IMR-90 (cell line): ENCODE data around the gene LCP1. TPM values are rescaled to one million over a fixed set of nuclear protein-coding genes. Genes with fewer than 3 reads are reported as not detected.

Source experiments
- ATAC-seq: fragments of 200-7000 bp; cut with Tn5 transposase; 2 replicates; pipeline ENCODE4 v1.9.1; 2020; ENCODE audit warnings: low read depth, mild to moderate bottlenecking, moderate library complexity
- BruUV-seq: library from RNA; stranded (reverse); fragments of 400-500 nt; replicated peaks from 2 replicates; lab custom pipeline; 2021; lab: Mats Ljungman, UMichigan
- CTCF ChIA-PET: fragments of 300-600 bp; formaldehyde crosslinking; extraction: SDS; loops from one replicate; lab custom pipeline; 2021; ENCODE audit warnings: antibody characterized with exemption; lab: Yijun Ruan, JAX
- POLR2A ChIA-PET: fragments of 300-600 bp; sonication (Branson Sonifier 250); formaldehyde crosslinking; loops from one replicate; lab custom pipeline; 2022; ENCODE audit warnings: antibody characterized with exemption; ENCODE audit not compliant: unreplicated experiment; lab: Charles Lee
- DNase-seq: peaks from one replicate; pipeline ENCODE4 v3.0.0; 2013
- H2AFZ ChIP-seq: replicated peaks from 2 replicates; pipeline ENCODE3; 2013; ENCODE audit warnings: low read length, mild to moderate bottlenecking; ENCODE audit not compliant: poor library complexity
- H2AK5ac ChIP-seq: 2 replicates; pipeline ENCODE4 v1.6.1; 2013; ENCODE audit warnings: low read depth, low read length, inconsistent platforms
- H2AK9ac ChIP-seq: replicated peaks from 2 replicates; pipeline ENCODE3; 2013; ENCODE audit warnings: mild to moderate bottlenecking, low read depth, low read length, moderate library complexity; ENCODE audit not compliant: poor library complexity
- H2BK120ac ChIP-seq: 2 replicates; pipeline ENCODE4 v1.6.1; 2013; ENCODE audit warnings: low read depth, low read length, inconsistent platforms
- H2BK15ac ChIP-seq: 3 replicates; pipeline ENCODE4 v1.6.1; 2013; ENCODE audit warnings: low read depth, low read length, inconsistent platforms
- H2BK20ac ChIP-seq: 2 replicates; pipeline ENCODE4 v1.6.1; 2013; ENCODE audit warnings: low read depth, mild to moderate bottlenecking, inconsistent platforms, low read length, moderate library complexity
- H2BK5ac ChIP-seq: 2 replicates; pipeline ENCODE4 v1.6.1; 2013; ENCODE audit warnings: mild to moderate bottlenecking, low read depth, low read length, inconsistent platforms; ENCODE audit not compliant: poor library complexity, severe bottlenecking
- H3K14ac ChIP-seq: replicated peaks from 2 replicates; pipeline ENCODE4 v1.6.1; 2013; ENCODE audit warnings: low read depth, low read length, inconsistent platforms
- H3K18ac ChIP-seq: 2 replicates; pipeline ENCODE4 v1.6.1; 2013; ENCODE audit warnings: low read depth, low read length, control low read depth
- H3K23ac ChIP-seq: 2 replicates; pipeline ENCODE4 v1.6.1; 2013; ENCODE audit warnings: low read depth, low read length, inconsistent platforms
- H3K27ac ChIP-seq: 2 replicates; pipeline ENCODE4 v1.5.1; 2013; ENCODE audit warnings: mild to moderate bottlenecking, control low read depth, low read length; ENCODE audit not compliant: insufficient read depth
- H3K27me3 ChIP-seq: 2 replicates; pipeline ENCODE4 v1.6.1; 2013; ENCODE audit warnings: low read length; ENCODE audit not compliant: control insufficient read depth, insufficient read depth
- H3K36me3 ChIP-seq: 2 replicates; pipeline ENCODE4 v1.6.1; 2013; ENCODE audit warnings: low read length, mixed read lengths; ENCODE audit not compliant: control insufficient read depth, insufficient read depth
- H3K4ac ChIP-seq: 2 replicates; pipeline ENCODE4 v1.6.1; 2013; ENCODE audit warnings: low read depth, low read length, inconsistent platforms
- H3K4me1 ChIP-seq: 2 replicates; pipeline ENCODE4 v1.6.1; 2013; ENCODE audit warnings: low read length, mixed read lengths; ENCODE audit not compliant: control insufficient read depth, insufficient read depth
- H3K4me2 ChIP-seq: 2 replicates; pipeline ENCODE4 v1.6.1; 2013; ENCODE audit warnings: low read depth, mild to moderate bottlenecking, control low read depth, low read length, moderate library complexity
- H3K4me3 ChIP-seq: 2 replicates; pipeline ENCODE4 v1.5.1; 2013; ENCODE audit warnings: low read depth, mild to moderate bottlenecking, control low read depth, low read length, moderate library complexity; ENCODE audit not compliant: insufficient read depth
- H3K56ac ChIP-seq: 2 replicates; pipeline ENCODE4 v1.6.1; 2013; ENCODE audit warnings: low read length, inconsistent platforms; ENCODE audit not compliant: insufficient read depth; ENCODE audit errors: extremely low read depth
- H3K79me1 ChIP-seq, 2 experiments: 2 replicates each; pipeline ENCODE4 v1.6.1; 2013; ENCODE audit warnings: low read length in 2 of 2, inconsistent platforms in 1 of 2, low read depth in 1 of 2
- H3K9ac ChIP-seq: 2 replicates; pipeline ENCODE4 v1.6.1; 2013; ENCODE audit warnings: low read depth, low read length, control low read depth
- H3K9me1 ChIP-seq: 2 replicates; pipeline ENCODE4 v1.6.1; 2013; ENCODE audit warnings: low read length, inconsistent platforms; ENCODE audit not compliant: insufficient read depth
- H3K9me3 ChIP-seq: 2 replicates; pipeline ENCODE4 v1.6.1; 2013; ENCODE audit warnings: low read length; ENCODE audit not compliant: control insufficient read depth, insufficient read depth
- H4K20me1 ChIP-seq: 2 replicates; pipeline ENCODE4 v1.6.1; 2013; ENCODE audit warnings: low read length, inconsistent platforms; ENCODE audit not compliant: insufficient read depth
- H4K5ac ChIP-seq: 2 replicates; pipeline ENCODE4 v1.6.1; 2013; ENCODE audit warnings: mild to moderate bottlenecking, low read depth, low read length, control low read depth
- H4K8ac ChIP-seq, 2 experiments: 2 replicates each; pipeline ENCODE4 v1.6.1; 2013; ENCODE audit warnings: low read depth in 2 of 2, low read length in 2 of 2, control low read depth in 1 of 2, inconsistent platforms in 1 of 2
- H4K91ac ChIP-seq: 2 replicates; pipeline ENCODE4 v1.6.1; 2013; ENCODE audit warnings: low read depth, low read length, inconsistent platforms; ENCODE audit not compliant: insufficient read depth
- CTCF ChIP-seq: conservative IDR thresholded peaks from 2 replicates; pipeline ENCODE4 v1.5.1; 2012; ENCODE audit warnings: mild to moderate bottlenecking, low read depth, low read length, improper control_type of control experiment
- MXI1 ChIP-seq: IDR thresholded peaks from 2 replicates; pipeline ENCODE4 v1.6.1; 2012; ENCODE audit warnings: low read depth, mild to moderate bottlenecking, low read length, moderate library complexity, borderline replicate concordance
- RAD21 ChIP-seq: IDR thresholded peaks from 2 replicates; pipeline ENCODE4 v1.6.1; 2012; ENCODE audit warnings: low read length, improper control_type of control experiment
- SMC3 ChIP-seq: fragments of 150-350 bp; IDR thresholded peaks from 2 replicates; pipeline ENCODE4 v1.6.1; 2016; ENCODE audit warnings: low read depth, mild to moderate bottlenecking, antibody characterized with exemption, low read length, moderate library complexity
- WGBS, 2 experiments: methylation state at CpG; one replicate each; pipeline versions ENCODE4 v1.1.5 to v1.1.7; 2013; ENCODE audit warnings: missing lambda C conversion rate in 2 of 2; ENCODE audit not compliant: insufficient read length in 1 of 2; ENCODE audit errors: extremely low coverage in 2 of 2; 5-methylcytosine and 5-hydroxymethylcytosine counted together
- dilution Hi-C: fragments of 300-500 bp; cut with HindIII; formaldehyde crosslinking; loops from one replicate; pipeline ENCODE4 v1.14.3; 2018; ENCODE audit warnings: low sequenced_read_pairs; ENCODE audit not compliant: unreplicated experiment
- in situ Hi-C: fragments of 300-500 bp; cut with MboI; formaldehyde crosslinking; loops from 3 replicates; pipeline ENCODE4 v1.14.3; 2019; ENCODE audit warnings: low sequenced_read_pairs, inconsistent platforms, mixed read lengths
- intact Hi-C: fragments of 100-400 bp; cut with micrococcal nuclease; formaldehyde crosslinking; loops from 2 replicates; pipeline ENCODE4 v1.10.0; 2022
- polyA plus RNA-seq, 3 experiments: library from polyadenylated mRNA; depleted of rRNA; stranded (reverse); fragments of >200 nt; gene quantifications; 2 replicates each; pipeline ENCODE4 v1.2.3, GENCODE V29; 2012; ENCODE audit warnings: low replicate concordance in 1 of 3
- total RNA-seq: library from RNA; depleted of rRNA; stranded (reverse); fragments of >200 nt; gene quantifications from 2 replicates; pipeline ENCODE4 v1.2.3, GENCODE V29; 2012
- TF ChIP-seq, protein P1 (sequence below): fragments of 150-350 bp; IDR thresholded peaks from 2 replicates; pipeline ENCODE4 v1.6.1; 2016; ENCODE audit warnings: low read depth, mild to moderate bottlenecking, low read length, moderate library complexity, borderline replicate concordance

The LCP1 gene
- total and polyA plus RNA-seq, 2 of the 4 experiments (the other 2 are of a cell fraction), result not detected

- no peak overlapping the region for H3K27ac ChIP-seq
- intact Hi-C loops, result loop anchor here (1.0 kb wide), 2 partner anchors 161 to 537 kb away; no protein-coding TSS in a partner anchor
- POLR2A ChIA-PET, result no interaction called here
- TF ChIP-seq RAD21 (peak; percentile 68), MXI1 (no peak), CTCF (peak; percentile 75), SMC3 (peak; percentile 33; the same call in 1 of the 2 replicates)
- TF ChIP-seq, protein P1, sequence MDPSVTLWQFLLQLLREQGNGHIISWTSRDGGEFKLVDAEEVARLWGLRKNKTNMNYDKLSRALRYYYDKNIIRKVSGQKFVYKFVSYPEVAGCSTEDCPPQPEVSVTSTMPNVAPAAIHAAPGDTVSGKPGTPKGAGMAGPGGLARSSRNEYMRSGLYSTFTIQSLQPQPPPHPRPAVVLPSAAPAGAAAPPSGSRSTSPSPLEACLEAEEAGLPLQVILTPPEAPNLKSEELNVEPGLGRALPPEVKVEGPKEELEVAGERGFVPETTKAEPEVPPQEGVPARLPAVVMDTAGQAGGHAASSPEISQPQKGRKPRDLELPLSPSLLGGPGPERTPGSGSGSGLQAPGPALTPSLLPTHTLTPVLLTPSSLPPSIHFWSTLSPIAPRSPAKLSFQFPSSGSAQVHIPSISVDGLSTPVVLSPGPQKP, result no peak
- DNase-seq, result peak; percentile 54
- H3K56ac ChIP-seq, result no peak overlapping the region
- no peak overlapping the region for H2BK20ac ChIP-seq
- BruUV-seq, result no TSS peak
- H2AK9ac ChIP-seq, result no peak overlapping the region
- no peak overlapping the region for H3K18ac ChIP-seq
- no peak overlapping the region for H4K8ac ChIP-seq
- no peak overlapping the region for H3K14ac ChIP-seq
- H3K9me3 ChIP-seq, result no peaks in the 10 kb centered on the region
- no peak overlapping the region for H2AFZ ChIP-seq
- dilution Hi-C loops, result no loop called here
- no peak overlapping the region for H4K5ac ChIP-seq
- peak overlapping the region; percentile 55; the same call in 1 of the 2 replicates for H3K4me2 ChIP-seq
- H3K79me1 ChIP-seq, result no peaks in the 10 kb centered on the region
- H3K4me3 ChIP-seq, result no peak overlapping the region
- no peak overlapping the region for H3K9ac ChIP-seq
- no peak overlapping the region for H2BK120ac ChIP-seq
- no CpG with 5 or more reads among the region's 4 CpGs for WGBS, 2 experiments
- peak; percentile 78 for ATAC-seq
- no peaks in the 10 kb centered on the region for H3K36me3 ChIP-seq
- no peak overlapping the region for H3K23ac ChIP-seq
- no peaks in the 10 kb centered on the region for H3K9me1 ChIP-seq
- H2BK15ac ChIP-seq, result no peak overlapping the region
- no peaks in the 10 kb centered on the region for H4K20me1 ChIP-seq
- in situ Hi-C loops, result no loop called here
- no peaks in the 10 kb centered on the region for H3K4me1 ChIP-seq
- no peak overlapping the region for H2BK5ac ChIP-seq
- CTCF ChIA-PET, result interaction anchor here (0.6 to 1.5 kb wide), 8 partner anchors 10 to 354 kb away, joined by 3 to 6 read pairs (median 4); no protein-coding TSS in a partner anchor
- peaks cover 2% of the 10 kb centered on the region; the same call in 1 of the 2 replicates for H3K27me3 ChIP-seq
- H2AK5ac ChIP-seq, result no peak overlapping the region
- H4K91ac ChIP-seq, result no peak overlapping the region
- no peak overlapping the region for H3K4ac ChIP-seq
These were observed 21.4 kb downstream of the LCP1 start for GRCh38 chr13:46160471-46161066.
